SU-DHL-6 (cell line): Measurements from ENCODE around the gene BMX.

ENCODE experiments used
- H2AFZ ChIP-seq: fragments of 200-600 bp; sonication (generic); 2 replicates; pipeline ENCODE4 v1.6.1; 2014; ENCODE audit warnings: low read depth, mild to moderate bottlenecking, moderate library complexity, mixed read lengths, antibody characterized with exemption, low read length; ENCODE audit not compliant: severe bottlenecking
- H3F3A ChIP-seq: fragments of 200-600 bp; shearing (Covaris generic); 2 replicates; pipeline ENCODE4 v1.6.0; 2016; ENCODE audit warnings: antibody characterized with exemption, mild to moderate bottlenecking; ENCODE audit not compliant: insufficient read depth
- H3K27ac ChIP-seq: fragments of 200-600 bp; sonication (generic); 2 replicates; pipeline ENCODE4 v1.5.1; 2016; ENCODE audit warnings: low read depth, mild to moderate bottlenecking, low read length, moderate library complexity, mixed read lengths
- H3K27me3 ChIP-seq: fragments of 200-600 bp; sonication (generic), shearing (Covaris generic); 2 replicates; pipeline ENCODE4 v1.6.0; 2014; ENCODE audit warnings: mild to moderate bottlenecking, low read length
- H3K36me3 ChIP-seq: fragments of 200-600 bp; sonication (generic); 2 replicates; pipeline ENCODE4 v1.6.1; 2014; ENCODE audit warnings: mild to moderate bottlenecking, low read length, mixed read lengths
- H3K4me2 ChIP-seq: fragments of 300-600, 200-600 bp; shearing (Covaris generic), sonication (generic); 2 replicates; pipeline ENCODE4 v1.6.0; 2014; ENCODE audit warnings: low read length, low read depth, mild to moderate bottlenecking; ENCODE audit not compliant: poor library complexity, severe bottlenecking
- H3K4me3 ChIP-seq: fragments of 200-600 bp; sonication (generic); 2 replicates; pipeline ENCODE4 v1.5.1; 2014; ENCODE audit warnings: antibody characterized with exemption, low read length, mild to moderate bottlenecking, mixed read lengths; ENCODE audit not compliant: insufficient read depth, poor library complexity, severe bottlenecking
- H3K79me2 ChIP-seq: fragments of 200-600 bp; sonication (generic); 2 replicates; pipeline ENCODE4 v1.6.1; 2014; ENCODE audit warnings: mild to moderate bottlenecking, low read length, moderate library complexity; ENCODE audit not compliant: insufficient read depth
- H3K9ac ChIP-seq: fragments of 200-600 bp; sonication (generic); 2 replicates; pipeline ENCODE4 v1.7.0; 2014; ENCODE audit warnings: mild to moderate bottlenecking, low read length
- H3K9me2 ChIP-seq: fragments of 200-600 bp; sonication (generic); replicated peaks from 2 replicates; pipeline ENCODE4 v1.6.1; 2014; ENCODE audit warnings: low read length; ENCODE audit not compliant: insufficient read depth
- H3K9me3 ChIP-seq: fragments of 200-600 bp; sonication (generic); 2 replicates; pipeline ENCODE4 v1.6.1; 2014; ENCODE audit warnings: low read length, mixed read lengths; ENCODE audit not compliant: insufficient read depth
- H4K20me1 ChIP-seq: fragments of 200-600 bp; sonication (generic); 2 replicates; pipeline ENCODE4 v1.6.1; 2014; ENCODE audit warnings: low read depth, mild to moderate bottlenecking, antibody characterized with exemption, low read length, moderate library complexity, mixed read lengths
- CTCF ChIP-seq: fragments of 200-600 bp; sonication (generic); IDR thresholded peaks from one replicate; pipeline ENCODE4 v1.5.1; 2017; ENCODE audit warnings: antibody characterized with exemption, mild to moderate bottlenecking, low read length, moderate library complexity; ENCODE audit not compliant: insufficient read depth, poor library complexity, severe bottlenecking
- EZH2phosphoT487 ChIP-seq: fragments of 200-600 bp; sonication (generic), shearing (Covaris generic); conservative IDR thresholded peaks from 2 replicates; pipeline ENCODE4 v1.6.1; 2018; ENCODE audit warnings: mild to moderate bottlenecking, antibody characterized with exemption, low read length, moderate library complexity, mixed read lengths

The BMX gene

GRCh38 chrX:15605226-15605625 is 104.6 kb downstream of the BMX start:
- no peak overlapping the region for H3K9ac ChIP-seq
- H3K9me3 ChIP-seq = no peaks in the 10 kb centered on the region
- no peak overlapping the region for H3K27ac ChIP-seq
- no peaks in the 10 kb centered on the region for H3F3A ChIP-seq
- no peak overlapping the region for H3K4me3 ChIP-seq
- H3K36me3 ChIP-seq = no peaks in the 10 kb centered on the region
- no peaks in the 10 kb centered on the region for H3K79me2 ChIP-seq
- H2AFZ ChIP-seq = no peak overlapping the region
- H3K4me2 ChIP-seq = no peak overlapping the region
- no peaks in the 10 kb centered on the region for H4K20me1 ChIP-seq
- H3K27me3 ChIP-seq = no peaks in the 10 kb centered on the region
- TF ChIP-seq EZH2phosphoT487 = no peak
- no peak for TF ChIP-seq CTCF
- H3K9me2 ChIP-seq = no peaks in the 10 kb centered on the region
